ENCODE data around the gene HOXA7. TPM values are rescaled to one million over a fixed set of nuclear protein-coding genes. Genes with fewer than 3 reads are reported as not detected.

The HOXA7 gene
- total and polyA plus RNA-seq, 12 donors: 0.04 TPM; not detected in 11

- Histone ChIP-seq H3K36me3 (peaks cover 0 to 4% (median 0%) of the 10 kb centered on the region in 9 donors), H3K27ac (no peak overlapping the region), H3K27me3 (peaks cover 87 to 100% (median 100%) of the 10 kb centered on the region in 7 donors), H3K4me1 (peaks cover 8 to 66% (median 30%) of the 10 kb centered on the region in 9 donors), H3K9me3 (no peaks in the 10 kb centered on the region), H3K4me3 (no peak overlapping the region)
- no peak for DNase-seq
- no peak for ATAC-seq
- 4 to 12% methylated on average over 8 of the region's 8 CpGs for WGBS, 2 donors
- TF ChIP-seq CTCF (IDR thresholded peaks at IDR 0.05): no peak
- intact Hi-C loops (cut with DNase I): no loop called here
Measured at GRCh38 chr7:27171325-27171636, 14.8 kb upstream of the HOXA7 start.

GRCh38 chr7:27170426-27171324, 14.2 kb upstream of the HOXA7 start:
- 15 to 21% methylated on average over 11 of the region's 11 CpGs for WGBS, 2 donors
- intact Hi-C loops (cut with DNase I): no loop called here
- Histone ChIP-seq H3K27me3 (peaks cover 87 to 100% (median 100%) of the 10 kb centered on the region in 7 donors), H3K27ac (no peak overlapping the region), H3K36me3 (peaks cover 0 to 10% (median 0%) of the 10 kb centered on the region in 9 donors), H3K4me1 (peaks cover 8 to 72% (median 34%) of the 10 kb centered on the region in 9 donors), H3K9me3 (no peaks in the 10 kb centered on the region), H3K4me3 (no peak overlapping the region)
- TF ChIP-seq CTCF (IDR thresholded peaks at IDR 0.05): no peak
- DNase-seq (no peak), ATAC-seq (no peak)

GRCh38 chr7:27169658-27170425, 13.4 kb upstream of the HOXA7 start:
- Histone ChIP-seq H3K27ac (no peak overlapping the region), H3K9me3 (no peaks in the 10 kb centered on the region), H3K27me3 (peaks cover 88 to 100% (median 100%) of the 10 kb centered on the region in 7 donors), H3K4me3 (no peak overlapping the region), H3K4me1 (peaks cover 8 to 81% (median 42%) of the 10 kb centered on the region in 9 donors), H3K36me3 (peaks cover 0 to 18% (median 0%) of the 10 kb centered on the region in 9 donors)
- no peak for ATAC-seq
- TF ChIP-seq CTCF (IDR thresholded peaks at IDR 0.05): no peak
- intact Hi-C loops (cut with DNase I): loop anchor here in 7 of 10 donors (10.0 kb wide), 6 partner anchors 315 to 1305 kb away; no protein-coding TSS in a partner anchor
- DNase-seq: no peak
- 2 to 5% methylated on average over 41 to 46 of the region's 46 CpGs for WGBS, 2 donors

GRCh38 chr7:27168265-27168947, 11.9 kb upstream of the HOXA7 start:
- H3K4me3 ChIP-seq: no peak overlapping the region
- intact Hi-C loops (cut with DNase I): loop anchor here in 7 of 10 donors (10.0 kb wide), 6 partner anchors 314 to 1304 kb away; no protein-coding TSS in a partner anchor
- no peak for TF ChIP-seq CTCF (IDR thresholded peaks at IDR 0.05)
- peaks cover 8 to 81% (median 39%) of the 10 kb centered on the region in 9 donors for H3K4me1 ChIP-seq
- DNase-seq (no peak), ATAC-seq (no peak)
- no peaks in the 10 kb centered on the region for H3K9me3 ChIP-seq
- H3K27ac ChIP-seq: no peak overlapping the region
- 16 to 20% methylated on average over 25 of the region's 25 CpGs for WGBS, 2 donors
- peaks cover 88 to 100% (median 100%) of the 10 kb centered on the region in 7 donors for H3K27me3 ChIP-seq
- peaks cover 0 to 15% (median 0%) of the 10 kb centered on the region in 9 donors for H3K36me3 ChIP-seq

All from heart right ventricle (tissue), 16 donors.